CD4-positive, alpha-beta T cell treated with Interferon alpha-2 for 1 hour (primary cell): ENCODE measurements around the gene NRP2.

Source experiments
- DNase-seq, 2 donors: peaks; one replicate each; pipeline ENCODE4 v3.0.0-alpha.2; 2020 to 2022

Gene NRP2

DNA sequence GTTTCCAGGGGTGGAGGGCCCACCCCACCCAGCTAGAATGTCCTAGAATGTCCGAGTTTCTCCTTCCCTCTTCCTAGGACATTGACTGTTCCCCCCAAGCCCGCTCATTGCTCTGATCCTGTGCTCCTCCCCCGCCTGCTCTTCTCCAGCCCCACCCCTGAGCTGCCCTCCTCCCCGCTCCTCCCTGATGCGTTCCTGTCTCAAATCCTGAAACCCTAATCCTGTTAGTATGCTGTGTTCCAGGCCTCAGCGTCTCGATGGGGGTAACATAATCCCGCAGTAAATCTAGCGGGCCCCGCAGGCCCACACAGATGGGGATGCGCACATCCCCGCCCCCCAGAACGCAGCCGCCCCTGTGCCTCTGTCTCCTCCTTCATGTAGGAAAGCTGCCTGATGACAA lies 51.3 kb downstream of the NRP2 start:
- no peak for DNase-seq

- DNase-seq = no peak
Observed at GRCh38 chr2:205734436-205735037, 52.2 kb downstream of the NRP2 start.

DNA sequence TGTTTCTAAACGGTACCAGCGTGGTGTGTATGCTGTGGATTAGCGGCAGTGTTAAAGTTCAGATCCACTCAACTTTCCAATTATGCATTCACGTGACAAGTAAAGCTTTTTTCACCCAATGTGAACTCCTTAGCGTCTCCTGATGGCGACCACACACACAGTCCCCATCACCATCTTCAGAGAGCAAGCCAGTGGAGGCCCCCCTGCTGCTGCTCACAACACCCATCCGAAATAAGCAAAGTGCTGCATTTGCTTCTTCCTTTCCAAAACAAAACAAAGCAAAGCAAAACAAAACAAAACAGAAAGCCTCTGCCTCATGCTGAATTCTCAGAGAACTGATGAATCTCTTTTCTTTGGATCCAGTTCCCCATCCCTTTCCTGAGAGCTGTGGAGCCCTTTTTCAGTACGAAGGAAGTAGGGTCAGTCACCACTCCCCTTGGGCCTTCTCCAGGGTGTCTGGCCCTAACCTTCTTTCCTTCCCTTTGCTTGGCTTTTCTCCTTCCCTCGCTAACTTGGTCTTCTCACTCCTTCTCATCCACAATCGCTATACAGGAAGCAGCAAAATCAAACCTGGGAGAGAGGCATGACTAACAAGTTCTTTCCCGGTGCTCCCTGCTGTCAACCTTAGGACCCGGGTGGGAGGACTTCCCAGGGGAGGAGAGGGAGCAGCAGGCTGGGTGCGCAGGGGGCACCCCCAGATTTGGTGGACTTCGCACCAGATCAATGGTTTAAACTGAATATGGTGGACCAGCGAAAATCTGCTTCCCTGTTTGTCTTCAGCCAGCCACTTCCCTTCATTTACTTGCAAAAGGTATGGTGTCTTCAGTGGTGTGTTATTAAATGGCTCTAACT lies 56.0 kb downstream of the NRP2 start:
- no peak for DNase-seq

GRCh38 chr2:205739620-205740019 lies 57.3 kb downstream of the NRP2 start:
- no peak for DNase-seq

DNA sequence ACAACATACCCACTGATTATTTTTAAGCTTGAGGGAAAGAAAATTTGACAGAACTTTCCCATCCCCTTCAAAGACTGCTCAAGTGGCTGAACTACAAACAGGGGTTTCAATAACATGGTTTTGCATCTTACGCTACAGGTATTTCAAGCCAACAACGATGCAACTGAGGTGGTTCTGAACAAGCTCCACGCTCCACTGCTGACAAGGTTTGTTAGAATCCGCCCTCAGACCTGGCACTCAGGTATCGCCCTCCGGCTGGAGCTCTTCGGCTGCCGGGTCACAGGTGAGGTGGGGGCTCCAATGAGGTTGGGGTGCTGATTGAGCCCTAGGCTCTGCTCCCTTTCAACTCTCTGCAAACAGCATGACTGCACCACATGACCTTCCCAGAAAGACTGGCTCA lies 58.1 kb downstream of the NRP2 start:
- no peak for DNase-seq

GRCh38 chr2:205741256-205741978 lies 59.1 kb downstream of the NRP2 start:
- no peak for DNase-seq

DNA sequence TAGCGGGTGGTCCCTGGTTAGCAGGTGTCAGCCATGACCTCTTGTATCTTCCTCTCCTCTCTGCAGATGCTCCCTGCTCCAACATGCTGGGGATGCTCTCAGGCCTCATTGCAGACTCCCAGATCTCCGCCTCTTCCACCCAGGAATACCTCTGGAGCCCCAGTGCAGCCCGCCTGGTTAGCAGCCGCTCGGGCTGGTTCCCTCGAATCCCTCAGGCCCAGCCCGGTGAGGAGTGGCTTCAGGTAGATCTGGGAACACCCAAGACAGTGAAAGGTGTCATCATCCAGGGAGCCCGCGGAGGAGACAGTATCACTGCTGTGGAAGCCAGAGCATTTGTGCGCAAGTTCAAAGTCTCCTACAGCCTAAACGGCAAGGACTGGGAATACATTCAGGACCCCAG lies 60.8 kb downstream of the NRP2 start:
- DNase-seq = no peak

DNA sequence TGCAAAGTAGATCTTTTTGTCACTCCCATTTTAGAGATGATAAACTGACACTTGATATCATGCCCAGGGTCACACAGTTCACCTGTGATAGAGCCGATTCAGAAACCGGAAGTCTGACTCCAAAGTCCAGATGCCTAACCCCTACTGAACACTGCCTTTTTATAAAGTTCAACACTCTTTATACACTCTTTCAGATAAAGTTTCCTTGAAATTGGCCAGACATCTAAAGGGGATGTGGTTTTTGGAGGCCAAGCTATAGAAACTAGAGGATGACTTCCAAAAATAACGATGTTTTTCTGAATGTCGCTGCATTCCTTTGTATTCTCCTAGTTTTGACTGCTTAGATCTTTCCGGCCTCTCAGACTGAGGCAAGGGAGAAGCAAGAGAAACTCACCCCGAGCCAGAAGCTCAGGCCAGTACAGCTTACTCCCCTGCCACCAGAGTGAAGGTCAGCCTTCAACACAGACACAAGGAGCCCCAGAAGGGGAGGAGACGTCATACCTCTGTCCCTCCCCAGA lies 61.8 kb downstream of the NRP2 start:
- no peak for DNase-seq

DNA sequence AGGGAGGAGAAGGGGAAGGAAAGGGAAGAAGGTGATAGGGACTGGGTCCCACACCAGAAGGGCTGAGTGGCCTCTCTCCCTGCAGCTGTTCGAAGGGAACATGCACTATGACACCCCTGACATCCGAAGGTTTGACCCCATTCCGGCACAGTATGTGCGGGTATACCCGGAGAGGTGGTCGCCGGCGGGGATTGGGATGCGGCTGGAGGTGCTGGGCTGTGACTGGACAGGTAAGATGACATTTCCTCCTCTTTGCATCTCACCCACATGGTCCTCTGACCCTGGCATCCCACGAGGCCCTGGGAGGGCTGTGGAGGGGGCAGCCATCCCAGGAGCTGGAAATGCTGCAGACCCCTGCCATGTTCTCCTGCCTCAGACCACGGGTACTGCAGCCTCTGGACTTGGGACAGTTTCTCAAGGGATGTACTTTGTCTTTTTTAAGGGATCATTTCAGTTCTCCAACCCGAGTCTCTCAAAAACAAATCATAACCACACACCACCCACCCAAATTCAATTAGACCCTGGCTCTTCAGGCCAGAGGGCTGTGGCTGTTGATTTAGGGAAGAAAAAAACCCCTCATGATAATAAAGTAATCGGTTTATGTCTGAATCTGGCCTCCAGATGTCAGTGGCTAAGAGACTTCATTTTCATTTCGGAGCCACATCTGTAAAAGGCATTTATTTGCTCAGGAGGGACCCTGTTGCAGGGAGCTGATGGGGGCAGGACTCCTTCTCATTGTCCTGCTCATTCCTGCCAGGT lies 63.5 kb downstream of the NRP2 start:
- no peak for DNase-seq

DNA sequence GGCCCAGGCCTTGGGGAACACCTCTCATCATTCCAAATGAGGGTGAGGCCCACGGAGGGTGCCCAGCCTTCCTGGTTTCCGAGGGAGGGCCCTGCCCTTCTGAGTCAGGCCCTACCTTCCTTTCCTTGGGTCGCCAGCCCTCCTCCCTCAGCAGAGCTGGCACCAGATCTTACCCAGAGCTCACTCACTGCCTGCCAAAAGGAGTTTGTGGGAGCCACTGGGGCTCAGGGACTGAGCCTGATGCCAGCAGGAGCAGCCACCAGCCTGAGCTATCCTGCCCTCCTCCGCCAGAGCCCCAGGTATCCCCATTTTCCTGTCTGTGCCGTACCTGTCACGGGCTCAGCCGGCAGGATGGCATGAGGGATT lies 64.1 kb downstream of the NRP2 start:
- no peak for DNase-seq

GRCh38 chr2:205747829-205748386 lies 65.6 kb downstream of the NRP2 start:
- DNase-seq = no peak

DNA sequence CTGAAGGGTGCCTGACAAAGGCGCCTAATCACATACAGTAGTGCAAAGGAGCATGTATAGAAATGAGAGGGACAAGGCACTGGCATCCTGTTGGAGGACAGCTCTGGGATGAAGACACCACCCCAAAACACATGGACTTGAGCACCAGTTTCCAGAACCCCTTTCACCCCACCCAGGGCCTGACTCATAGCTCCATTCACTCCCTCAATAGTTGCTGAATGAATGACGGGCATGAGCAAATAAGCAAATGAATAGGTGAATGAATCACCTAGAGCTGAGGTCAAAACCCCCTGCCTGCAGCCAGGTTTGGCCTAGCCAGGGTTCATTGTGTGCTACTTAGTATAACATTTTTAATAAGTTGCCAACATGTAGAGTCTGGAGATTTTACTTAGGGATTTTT lies 66.3 kb downstream of the NRP2 start:
- no peak for DNase-seq

GRCh38 chr2:205749078-205749477 lies 66.8 kb downstream of the NRP2 start:
- DNase-seq = no peak

DNA sequence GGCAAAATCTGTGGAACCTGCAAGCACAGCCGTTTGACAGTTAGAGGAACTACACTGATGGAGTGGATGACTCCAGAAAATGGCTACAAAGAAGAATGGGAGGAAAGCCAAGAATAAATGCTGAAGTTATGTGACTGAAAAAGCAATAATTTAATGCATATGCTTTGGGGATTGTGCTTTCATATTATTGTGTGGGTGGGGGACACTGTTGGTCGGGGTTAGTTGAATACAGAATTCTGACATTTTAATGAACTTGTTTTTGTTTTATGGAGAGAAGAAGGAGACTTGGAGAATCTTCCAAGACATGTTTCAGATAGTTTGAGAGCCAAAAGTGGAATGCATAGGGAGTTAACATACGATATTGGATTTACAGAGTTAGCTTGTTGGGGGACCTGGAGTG lies 68.5 kb downstream of the NRP2 start:
- DNase-seq = no peak

DNA sequence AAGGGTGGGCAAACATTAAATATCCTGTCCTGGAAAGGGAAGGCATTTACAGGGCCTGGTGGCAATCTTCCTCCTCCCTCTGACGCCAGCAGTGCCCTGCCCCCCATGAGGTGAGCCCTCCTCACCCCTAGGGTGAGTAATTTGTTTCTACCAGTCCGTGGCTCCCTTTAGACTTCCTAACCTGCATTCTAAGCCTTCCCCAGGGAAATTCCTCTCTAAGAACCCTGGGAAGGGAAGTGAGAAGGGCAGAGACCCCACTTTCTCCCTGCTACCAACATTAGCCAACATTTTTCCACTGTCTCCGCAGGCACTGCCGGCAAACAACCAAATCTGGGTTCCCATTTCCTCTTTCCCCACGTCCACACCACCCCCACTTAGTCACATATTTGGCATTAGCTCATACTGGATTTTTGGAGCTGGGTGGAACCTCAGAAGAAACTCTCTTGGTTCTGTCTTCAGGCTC lies 69.3 kb downstream of the NRP2 start:
- DNase-seq = no peak

- no peak for DNase-seq
Observed at GRCh38 chr2:205752296-205752820, 70.1 kb downstream of the NRP2 start.

GRCh38 chr2:205752924-205753323 lies 70.6 kb downstream of the NRP2 start:
- DNase-seq = no peak

- no peak for DNase-seq
Observed at GRCh38 chr2:205754285-205754923, 72.1 kb downstream of the NRP2 start.

DNA sequence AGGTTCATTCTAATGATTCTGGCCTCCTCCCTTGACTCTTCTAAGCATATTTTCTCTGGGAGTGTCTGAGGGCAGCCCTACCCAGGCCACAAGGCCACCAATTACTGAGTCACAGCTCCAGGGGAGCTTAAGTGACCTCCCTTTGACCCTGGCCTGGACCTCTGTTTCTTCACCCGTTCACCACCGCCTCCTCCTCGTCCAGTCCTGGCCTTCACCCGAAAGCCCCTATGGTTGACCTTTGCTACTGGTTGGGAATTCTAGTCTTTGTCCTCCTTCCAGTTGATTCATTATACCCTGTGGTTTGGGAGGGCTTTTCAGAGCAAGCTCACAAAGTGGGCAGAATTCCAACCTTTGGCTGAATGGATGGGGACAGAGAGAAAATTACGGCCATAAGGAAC lies 72.6 kb downstream of the NRP2 start:
- DNase-seq = no peak

DNA sequence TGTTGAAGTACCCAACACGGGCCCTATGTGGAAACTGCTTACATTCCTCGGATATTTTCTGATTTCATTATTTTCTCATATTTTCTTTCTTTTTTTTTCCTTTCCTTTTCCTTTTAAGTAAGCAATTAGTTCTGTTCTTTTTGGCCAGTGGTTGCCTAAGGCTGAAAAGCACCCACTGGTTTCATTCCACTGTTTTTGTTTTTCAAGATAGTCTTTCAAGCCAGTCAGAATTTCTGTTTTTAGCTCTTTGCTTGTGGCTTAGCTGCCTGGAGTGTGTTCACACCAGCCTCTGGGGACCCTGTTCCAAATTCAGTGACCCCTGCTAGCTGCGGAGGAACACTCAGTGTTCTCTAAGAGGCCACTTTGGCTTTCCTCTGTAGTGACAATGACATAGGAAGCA lies 73.6 kb downstream of the NRP2 start:
- no peak for DNase-seq

DNA sequence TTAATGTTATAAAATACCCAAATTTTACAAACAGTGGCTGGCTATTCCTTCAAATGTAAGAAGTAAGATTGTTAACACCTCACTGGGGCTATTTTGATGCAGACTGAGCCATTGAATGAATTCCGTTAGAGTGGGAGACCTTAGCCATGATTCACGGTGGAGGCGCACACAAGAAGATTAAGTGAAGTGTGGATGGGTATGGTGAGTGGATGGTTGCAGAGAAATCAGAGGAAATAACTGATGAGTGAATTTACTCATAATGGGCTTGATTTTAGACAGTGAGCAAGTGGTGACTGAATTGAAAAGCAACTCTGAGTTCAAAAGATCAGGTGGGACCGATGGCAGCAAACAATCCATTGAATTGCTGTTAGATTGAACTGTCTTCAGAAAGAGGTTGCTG lies 75.0 kb downstream of the NRP2 start:
- no peak for DNase-seq

GRCh38 chr2:205758051-205758450 lies 75.8 kb downstream of the NRP2 start:
- DNase-seq = no peak
